Peyer's patch (tissue), 4 donors: ENCODE results near the gene TDP1. TPM values are rescaled to one million over a fixed set of nuclear protein-coding genes. Genes with fewer than 3 reads are reported as not detected.
"Not testable (repeated sequence)": the region's sequence is repeated elsewhere in the genome, so short reads cannot be mapped to it uniquely, and the experiment has no call there.

Experiments used
- DNase-seq, 3 donors: peaks; one replicate each; pipeline ENCODE4 v3.0.0-alpha.2; 2017 to 2019
- H3K27ac ChIP-seq, 4 donors: fragments of 200-600 bp; sonication (generic); one replicate each; pipeline ENCODE4 v1.5.1; 2016 to 2019
- H3K27me3 ChIP-seq, 2 donors: fragments of 200-600 bp; sonication (generic); one replicate each; pipeline ENCODE4 v1.5.1; 2019
- H3K36me3 ChIP-seq, 3 donors: fragments of 200-600 bp; sonication (generic); one replicate each; pipeline ENCODE4 v1.5.1; 2016 to 2019
- H3K4me1 ChIP-seq, 4 donors: fragments of 200-600 bp; sonication (generic); one replicate each; pipeline ENCODE4 v1.5.1; 2016 to 2019
- H3K4me3 ChIP-seq, 4 donors: fragments of 200-600 bp; sonication (generic); 1 replicate in 3 of 4; 2 replicates in 1 of 4; pipeline ENCODE4 v1.5.1; 2016 to 2019; ENCODE audit warnings: mild to moderate bottlenecking in 1 of 4
- H3K9me3 ChIP-seq, 4 donors: fragments of 200-600 bp; sonication (generic); one replicate each; pipeline ENCODE4 v1.5.1; 2016 to 2019; ENCODE audit warnings: mild to moderate bottlenecking in 1 of 4
- CTCF ChIP-seq, 6 experiments: fragments of 450-650 bp in 4 of 6; fragments of 200-600 bp in 2 of 6; sonication (generic) in 1 of 6; IDR thresholded peaks; one replicate each; pipeline ENCODE4 v1.5.1; 2017 to 2019; ENCODE audit warnings: antibody characterized with exemption in 6 of 6, mild to moderate bottlenecking in 3 of 6, moderate library complexity in 1 of 6
- POLR2A ChIP-seq, 2 donors: fragments of 450-650 bp; IDR thresholded peaks; one replicate each; pipeline ENCODE4 v1.5.1; 2017; ENCODE audit warnings: antibody characterized with exemption in 2 of 2, mild to moderate bottlenecking in 2 of 2, moderate library complexity in 2 of 2
- total RNA-seq, 4 donors: library from RNA; depleted of rRNA; stranded (reverse); fragments of >200 nt; gene quantifications; one replicate each; pipeline ENCODE4 v1.1.0, GENCODE V29; 2016

Gene TDP1
- total RNA-seq, 4 donors from 2014 or later, result 9.5 to 44.6 (median 15.5) TPM

DNA sequence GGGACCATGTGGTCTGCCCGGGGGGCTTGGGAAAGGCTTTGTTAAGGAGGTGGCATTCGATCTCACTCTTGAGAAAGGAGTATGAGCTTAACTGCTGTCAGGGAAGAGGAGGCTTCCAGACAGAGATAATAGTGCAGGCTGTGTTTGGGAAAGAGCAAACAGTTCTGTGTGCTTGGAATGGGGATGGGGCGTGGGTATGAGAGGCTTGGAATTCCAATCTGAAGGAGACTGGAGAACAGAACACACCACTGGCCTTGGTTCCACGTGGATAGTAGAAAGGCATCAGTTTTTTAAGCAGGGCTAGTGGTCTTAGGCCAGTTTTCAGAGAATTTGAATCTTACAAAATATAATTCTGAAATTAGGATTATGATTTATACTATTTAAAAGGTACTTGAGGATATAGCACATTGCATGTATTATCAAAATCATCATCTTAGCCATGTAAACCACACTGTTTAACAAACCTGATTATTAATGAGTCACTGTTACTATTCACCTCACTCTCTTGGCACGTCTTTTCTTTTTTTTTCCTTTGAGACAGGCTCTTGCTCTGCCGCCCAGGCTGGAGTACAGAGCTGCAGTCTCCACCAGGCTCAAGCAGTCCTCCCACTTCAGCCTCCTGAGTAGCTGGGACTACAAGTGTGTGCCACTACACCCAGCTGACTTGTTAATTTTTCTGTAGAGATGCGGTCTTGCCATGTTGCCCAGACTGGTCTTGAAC is 67.6 kb downstream of the TDP1 start:
- peaks cover 0 to 33% (median 0%) of the 10 kb centered on the region in 3 donors for H3K36me3 ChIP-seq
- TF ChIP-seq POLR2A (IDR thresholded peaks at IDR 0.05) (no peak), CTCF (IDR thresholded peaks at IDR 0.05) (no peak)
- no peak for DNase-seq
- H3K27me3 ChIP-seq, result no peaks in the 10 kb centered on the region
- H3K4me3 ChIP-seq, result no peak overlapping the region
- no peaks in the 10 kb centered on the region for H3K4me1 ChIP-seq
- H3K27ac ChIP-seq, result no peak overlapping the region
- H3K9me3 ChIP-seq, result no peaks in the 10 kb centered on the region

DNA sequence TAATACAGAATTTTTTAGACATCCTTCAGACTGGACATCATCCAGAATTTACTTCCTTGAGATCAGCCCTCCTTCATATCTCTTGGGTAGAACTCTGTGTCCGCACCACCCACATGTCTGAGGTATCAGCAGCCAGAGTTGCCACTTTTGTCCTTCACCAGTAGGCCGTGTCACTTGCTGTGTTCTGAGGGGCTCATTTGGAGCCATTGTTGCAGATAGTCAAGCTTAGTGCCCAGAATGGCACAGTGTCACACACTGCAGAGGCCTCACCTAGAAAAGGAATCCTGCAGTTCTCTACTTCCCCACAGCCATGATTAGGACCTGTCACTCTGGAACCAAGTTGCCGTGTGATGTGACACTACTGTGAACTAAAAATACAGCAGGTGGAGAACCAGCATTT is 69.2 kb downstream of the TDP1 start:
- peaks cover 0 to 27% (median 0%) of the 10 kb centered on the region in 3 donors for H3K36me3 ChIP-seq
- H3K4me1 ChIP-seq, result no peaks in the 10 kb centered on the region
- H3K9me3 ChIP-seq, result no peaks in the 10 kb centered on the region
- no peak for TF ChIP-seq POLR2A (IDR thresholded peaks at IDR 0.05)
- no peak for TF ChIP-seq CTCF (IDR thresholded peaks at IDR 0.05)
- no peak for DNase-seq
- no peak overlapping the region for H3K27ac ChIP-seq
- H3K4me3 ChIP-seq, result no peak overlapping the region
- H3K27me3 ChIP-seq, result no peaks in the 10 kb centered on the region

GRCh38 chr14:90026608-90027007 is 70.9 kb downstream of the TDP1 start:
- not testable (repeated sequence) for H3K27ac ChIP-seq, H3K4me3 ChIP-seq, DNase-seq, H3K9me3 ChIP-seq, H3K4me1 ChIP-seq, H3K27me3 ChIP-seq
- H3K36me3 ChIP-seq, result peaks cover 0 to 25% (median 0%) of the 10 kb centered on the region in 3 donors

DNA sequence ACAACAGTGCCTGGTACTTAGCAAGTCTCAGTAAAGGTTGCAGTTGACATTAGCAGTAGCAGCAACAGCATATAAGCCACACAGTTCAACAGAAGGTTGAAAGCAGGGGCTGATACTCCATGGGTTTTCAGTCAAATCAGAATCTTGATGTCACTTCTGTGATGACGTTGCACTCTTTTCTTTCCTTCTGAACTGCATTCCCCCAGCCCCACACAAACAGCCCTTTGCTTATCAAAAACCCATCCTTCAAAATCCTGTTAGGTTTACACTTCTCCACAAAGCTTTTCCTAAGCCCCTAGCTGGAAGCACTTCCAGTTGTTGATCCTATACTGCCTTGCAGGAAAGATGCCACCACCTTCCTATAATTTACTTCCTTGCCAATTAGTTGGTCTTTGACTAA is 72.1 kb downstream of the TDP1 start:
- no peak overlapping the region for H3K27ac ChIP-seq
- H3K4me1 ChIP-seq, result no peaks in the 10 kb centered on the region
- no peak for DNase-seq
- no peaks in the 10 kb centered on the region for H3K27me3 ChIP-seq
- H3K36me3 ChIP-seq, result peaks cover 0 to 21% (median 0%) of the 10 kb centered on the region in 3 donors
- no peak overlapping the region for H3K4me3 ChIP-seq
- no peaks in the 10 kb centered on the region for H3K9me3 ChIP-seq
- TF ChIP-seq POLR2A (IDR thresholded peaks at IDR 0.05) (no peak), CTCF (IDR thresholded peaks at IDR 0.05) (no peak)

- DNase-seq, result no peak
- no peak for TF ChIP-seq POLR2A (IDR thresholded peaks at IDR 0.05)
- TF ChIP-seq CTCF (IDR thresholded peaks at IDR 0.05), result no peak
- Histone ChIP-seq H3K27ac (no peak overlapping the region), H3K4me3 (no peak overlapping the region), H3K27me3 (no peaks in the 10 kb centered on the region), H3K9me3 (no peaks in the 10 kb centered on the region), H3K36me3 (peaks cover 0 to 21% (median 0%) of the 10 kb centered on the region in 3 donors), H3K4me1 (no peaks in the 10 kb centered on the region)
These were observed 78.4 kb downstream of the TDP1 start for GRCh38 chr14:90034156-90034555.

DNA sequence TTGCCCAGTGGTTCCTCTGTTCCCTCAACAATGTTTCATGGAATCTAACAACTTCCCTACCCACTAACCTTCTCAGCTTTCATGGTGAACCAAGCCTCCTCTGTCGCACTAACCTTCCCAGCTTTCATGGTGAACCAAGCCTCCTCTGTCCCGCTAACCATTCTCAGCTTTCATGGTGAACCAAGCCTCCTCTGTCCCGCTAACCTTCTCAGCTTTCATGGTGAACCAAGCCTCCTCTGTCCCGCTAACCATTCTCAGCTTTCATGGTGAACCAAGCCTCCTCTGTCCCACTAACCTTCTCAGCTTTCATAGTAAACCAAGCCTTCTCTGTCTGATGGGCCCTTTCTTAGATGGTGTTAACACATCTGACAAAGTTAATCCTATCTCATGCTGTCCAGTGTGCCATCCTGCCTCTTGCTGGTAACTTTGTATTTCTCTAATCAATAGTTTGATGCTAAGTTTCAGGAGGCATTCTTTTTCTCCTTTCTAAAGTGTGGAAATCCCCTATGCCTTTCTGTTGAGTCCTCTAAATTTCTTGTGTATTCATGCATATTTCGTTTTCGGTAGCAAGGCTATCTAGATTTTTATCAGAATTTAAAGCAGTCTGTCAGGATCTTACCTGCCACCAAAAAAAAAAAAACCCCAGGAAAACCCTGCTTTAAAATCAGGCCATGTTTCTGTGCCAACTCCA is 79.3 kb downstream of the TDP1 start:
- Histone ChIP-seq H3K36me3 (peaks cover 0 to 21% (median 0%) of the 10 kb centered on the region in 3 donors), H3K27me3 (no peaks in the 10 kb centered on the region), H3K9me3 (no peaks in the 10 kb centered on the region), H3K27ac (no peak overlapping the region), H3K4me3 (no peak overlapping the region), H3K4me1 (no peaks in the 10 kb centered on the region)
- TF ChIP-seq POLR2A (IDR thresholded peaks at IDR 0.05), result no peak
- no peak for TF ChIP-seq CTCF (IDR thresholded peaks at IDR 0.05)
- DNase-seq, result no peak
